ENCODE data around the gene VMP1.

GRCh38 chr17:59786213-59786535, 78.7 kb downstream of the VMP1 start:
- TF ChIP-seq CTCF (IDR thresholded peaks at IDR 0.05; ENCODE audit: low read depth, low read length) (no peak), POLR2A (IDR thresholded peaks at IDR 0.05; ENCODE audit: extremely low read depth, insufficient read length) (no peak), MYC (IDR thresholded peaks at IDR 0.05; ENCODE audit: low read depth, low read length) (no peak), MAX (IDR thresholded peaks at IDR 0.05; ENCODE audit: low read depth, low read length) (no peak)

All from NB4 (cell line).